Mammary epithelial cell (primary cell): ENCODE results near the gene LYST.

Experiments
- EZH2 ChIP-seq: IDR thresholded peaks from 2 replicates; pipeline ENCODE4 v1.6.1; 2012; ENCODE audit warnings: low read length, inconsistent platforms, borderline replicate concordance
- TF ChIP-seq, protein P1 (sequence below), 2 donors: IDR thresholded peaks in 1 of 2; conservative IDR thresholded peaks in 1 of 2; 2 replicates each; pipeline ENCODE4 v1.5.1; 2011 to 2012; ENCODE audit warnings: inconsistent platforms in 2 of 2, low read length in 2 of 2, mild to moderate bottlenecking in 2 of 2, control low read depth in 1 of 2, low read depth in 1 of 2; ENCODE audit not compliant: insufficient read depth in 1 of 2; ENCODE audit errors: extremely low read depth in 1 of 2

DNA sequence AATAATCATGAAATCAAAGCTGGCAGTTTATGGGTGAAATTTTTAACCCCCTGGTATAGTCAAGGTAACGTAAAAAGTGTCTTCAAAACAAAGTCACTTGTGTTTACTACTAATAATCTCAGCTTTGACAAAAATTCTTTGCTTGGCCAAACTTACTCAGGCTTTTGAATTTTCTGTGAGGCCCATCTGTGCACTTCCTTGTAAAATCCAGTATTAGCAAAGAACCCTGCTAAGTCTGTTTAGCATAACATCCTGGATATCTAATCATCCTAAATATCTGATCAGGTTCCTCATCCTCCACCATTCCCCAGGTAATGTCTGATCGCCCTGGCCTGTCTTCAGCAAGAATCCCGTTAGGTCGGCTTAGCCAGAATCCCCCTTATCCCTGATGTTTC is 3.0 kb downstream of the LYST start:
- TF ChIP-seq, protein P1, sequence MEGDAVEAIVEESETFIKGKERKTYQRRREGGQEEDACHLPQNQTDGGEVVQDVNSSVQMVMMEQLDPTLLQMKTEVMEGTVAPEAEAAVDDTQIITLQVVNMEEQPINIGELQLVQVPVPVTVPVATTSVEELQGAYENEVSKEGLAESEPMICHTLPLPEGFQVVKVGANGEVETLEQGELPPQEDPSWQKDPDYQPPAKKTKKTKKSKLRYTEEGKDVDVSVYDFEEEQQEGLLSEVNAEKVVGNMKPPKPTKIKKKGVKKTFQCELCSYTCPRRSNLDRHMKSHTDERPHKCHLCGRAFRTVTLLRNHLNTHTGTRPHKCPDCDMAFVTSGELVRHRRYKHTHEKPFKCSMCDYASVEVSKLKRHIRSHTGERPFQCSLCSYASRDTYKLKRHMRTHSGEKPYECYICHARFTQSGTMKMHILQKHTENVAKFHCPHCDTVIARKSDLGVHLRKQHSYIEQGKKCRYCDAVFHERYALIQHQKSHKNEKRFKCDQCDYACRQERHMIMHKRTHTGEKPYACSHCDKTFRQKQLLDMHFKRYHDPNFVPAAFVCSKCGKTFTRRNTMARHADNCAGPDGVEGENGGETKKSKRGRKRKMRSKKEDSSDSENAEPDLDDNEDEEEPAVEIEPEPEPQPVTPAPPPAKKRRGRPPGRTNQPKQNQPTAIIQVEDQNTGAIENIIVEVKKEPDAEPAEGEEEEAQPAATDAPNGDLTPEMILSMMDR (conservative IDR thresholded peaks at IDR 0.05 in 1 of 2, IDR thresholded peaks at IDR 0.05 in 1 of 2; ENCODE audit: extremely low read depth in 1 of 2, insufficient read depth in 1 of 2, low read depth in 1 of 2, low read length in 2 of 2) = no peak
- TF ChIP-seq EZH2 = no peak
